RWPE2 (cell line): ENCODE data around the gene HHAT.

ENCODE experiments used
- ATAC-seq: fragments of 200-7000 bp; cut with Tn5 transposase; 3 replicates; pipeline ENCODE4 v1.9.1; 2021; ENCODE audit warnings: low read depth
- DNase-seq: peaks from one replicate; pipeline ENCODE4 v3.0.0-alpha.2; 2020; ENCODE audit warnings: low spot score
- H3K27ac ChIP-seq: fragments of 450-650 bp; 2 replicates; pipeline ENCODE4 v1.5.1; 2017; ENCODE audit warnings: mild to moderate bottlenecking; ENCODE audit not compliant: poor library complexity, severe bottlenecking
- H3K27me3 ChIP-seq: fragments of 250-450 bp; sonication (Bioruptor Pico); 2 replicates; pipeline ENCODE4 v1.5.1; 2021; ENCODE audit warnings: mild to moderate bottlenecking, moderate library complexity; ENCODE audit not compliant: insufficient read depth, poor library complexity, severe bottlenecking
- H3K36me3 ChIP-seq: fragments of 250-450 bp; sonication (Bioruptor Pico); 2 replicates; pipeline ENCODE4 v1.5.1; 2020; ENCODE audit warnings: low read depth, mild to moderate bottlenecking, moderate library complexity
- H3K4me1 ChIP-seq: fragments of 250-450 bp; sonication (Bioruptor Pico); 2 replicates; pipeline ENCODE4 v1.5.1; 2021; ENCODE audit warnings: mild to moderate bottlenecking, moderate library complexity; ENCODE audit not compliant: insufficient read depth, poor library complexity, severe bottlenecking
- H3K4me3 ChIP-seq: fragments of 250-450 bp; sonication (Bioruptor Pico); 2 replicates; pipeline ENCODE4 v1.5.1; 2021; ENCODE audit warnings: mild to moderate bottlenecking, moderate library complexity; ENCODE audit not compliant: severe bottlenecking
- H3K9me3 ChIP-seq: fragments of 250-450 bp; sonication (Bioruptor Pico); 2 replicates; pipeline ENCODE4 v1.5.1; 2021; ENCODE audit warnings: mild to moderate bottlenecking, moderate library complexity; ENCODE audit not compliant: severe bottlenecking
- TF ChIP-seq, protein P1 (sequence below): fragments of 450-650 bp; IDR thresholded peaks from one replicate; pipeline ENCODE4 v1.5.1; 2017; ENCODE audit warnings: mild to moderate bottlenecking, moderate library complexity; ENCODE audit not compliant: poor library complexity, severe bottlenecking

HHAT gene

DNA sequence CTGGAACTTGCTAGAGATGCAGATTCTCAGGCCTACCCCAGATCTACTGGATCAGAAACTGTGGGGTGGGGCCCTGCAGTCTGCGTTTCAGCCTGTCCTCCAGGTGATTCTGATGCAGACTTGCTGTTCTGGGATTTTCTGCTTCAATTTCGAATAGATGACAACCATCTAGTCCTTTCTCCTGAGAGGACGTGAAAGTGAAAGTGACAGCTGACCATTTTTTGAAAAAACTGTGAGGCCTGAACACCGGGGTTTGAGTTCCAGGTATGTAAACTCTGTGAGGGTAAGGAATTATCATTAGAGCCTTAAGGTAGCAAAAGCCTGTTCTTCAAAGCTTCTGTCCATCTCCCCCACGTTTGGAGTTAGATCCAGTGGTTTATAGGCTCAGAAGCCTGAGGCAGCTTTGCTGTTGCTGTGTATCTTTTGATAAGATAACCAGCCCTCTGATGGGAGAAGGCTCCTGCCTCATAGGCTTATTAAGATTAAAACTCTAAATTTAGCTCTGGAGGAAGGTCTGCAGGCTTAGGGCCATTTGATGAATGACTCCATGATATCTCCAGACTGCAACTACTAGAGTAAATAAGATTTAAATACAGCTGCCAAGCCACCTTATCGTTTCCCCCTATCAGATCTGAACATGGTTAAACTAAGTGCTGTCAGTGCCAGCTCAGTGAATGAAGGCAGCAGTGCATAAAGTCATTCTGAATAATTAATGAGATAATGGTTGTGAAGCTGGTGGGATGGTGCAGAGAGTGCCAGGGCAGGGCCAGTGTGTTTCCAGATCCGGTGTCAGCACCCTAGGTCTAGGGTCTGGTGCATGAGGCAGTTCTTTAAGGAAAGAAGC lies 335.2 kb downstream of the HHAT start:
- no peaks in the 10 kb centered on the region for H3K27me3 ChIP-seq
- no peak for ATAC-seq
- TF ChIP-seq, protein P1, sequence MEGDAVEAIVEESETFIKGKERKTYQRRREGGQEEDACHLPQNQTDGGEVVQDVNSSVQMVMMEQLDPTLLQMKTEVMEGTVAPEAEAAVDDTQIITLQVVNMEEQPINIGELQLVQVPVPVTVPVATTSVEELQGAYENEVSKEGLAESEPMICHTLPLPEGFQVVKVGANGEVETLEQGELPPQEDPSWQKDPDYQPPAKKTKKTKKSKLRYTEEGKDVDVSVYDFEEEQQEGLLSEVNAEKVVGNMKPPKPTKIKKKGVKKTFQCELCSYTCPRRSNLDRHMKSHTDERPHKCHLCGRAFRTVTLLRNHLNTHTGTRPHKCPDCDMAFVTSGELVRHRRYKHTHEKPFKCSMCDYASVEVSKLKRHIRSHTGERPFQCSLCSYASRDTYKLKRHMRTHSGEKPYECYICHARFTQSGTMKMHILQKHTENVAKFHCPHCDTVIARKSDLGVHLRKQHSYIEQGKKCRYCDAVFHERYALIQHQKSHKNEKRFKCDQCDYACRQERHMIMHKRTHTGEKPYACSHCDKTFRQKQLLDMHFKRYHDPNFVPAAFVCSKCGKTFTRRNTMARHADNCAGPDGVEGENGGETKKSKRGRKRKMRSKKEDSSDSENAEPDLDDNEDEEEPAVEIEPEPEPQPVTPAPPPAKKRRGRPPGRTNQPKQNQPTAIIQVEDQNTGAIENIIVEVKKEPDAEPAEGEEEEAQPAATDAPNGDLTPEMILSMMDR = no peak
- H3K36me3 ChIP-seq = no peaks in the 10 kb centered on the region
- no peak for DNase-seq
- no peak overlapping the region for H3K4me3 ChIP-seq
- no peaks in the 10 kb centered on the region for H3K4me1 ChIP-seq
- no peak overlapping the region for H3K27ac ChIP-seq
- no peaks in the 10 kb centered on the region for H3K9me3 ChIP-seq

DNA sequence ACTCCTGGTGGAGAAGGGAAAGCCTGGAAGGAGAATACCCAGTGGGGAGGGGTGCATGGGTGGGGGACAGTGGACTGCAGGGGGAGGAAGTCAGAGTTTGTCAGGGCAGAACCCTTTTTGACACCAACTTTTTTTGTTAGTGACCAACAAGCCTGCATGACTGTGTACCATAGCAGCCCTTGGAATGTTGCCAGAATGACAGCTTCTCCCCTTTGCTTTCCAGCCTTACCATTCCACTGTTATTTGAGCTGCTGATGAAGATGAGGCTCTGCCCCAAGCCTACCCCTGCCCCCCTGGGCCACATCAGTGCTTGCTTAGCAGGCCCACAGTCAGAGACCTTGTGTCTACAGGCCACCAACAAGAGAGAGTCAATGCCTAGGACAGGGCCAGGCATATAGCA lies 341.2 kb downstream of the HHAT start:
- Histone ChIP-seq H3K36me3 (no peaks in the 10 kb centered on the region), H3K27ac (no peak overlapping the region), H3K9me3 (no peaks in the 10 kb centered on the region), H3K4me3 (no peak overlapping the region), H3K27me3 (no peaks in the 10 kb centered on the region), H3K4me1 (no peaks in the 10 kb centered on the region)
- DNase-seq = no peak
- ATAC-seq = no peak
- TF ChIP-seq, protein P1 = no peak

GRCh38 chr1:210674151-210674550 lies 345.4 kb downstream of the HHAT start:
- Histone ChIP-seq H3K27ac (no peak overlapping the region), H3K27me3 (no peaks in the 10 kb centered on the region), H3K36me3 (no peaks in the 10 kb centered on the region), H3K9me3 (no peaks in the 10 kb centered on the region), H3K4me1 (no peaks in the 10 kb centered on the region), H3K4me3 (no peak overlapping the region)
- DNase-seq (no peak), ATAC-seq (no peak)
- TF ChIP-seq, protein P1 = no peak

DNA sequence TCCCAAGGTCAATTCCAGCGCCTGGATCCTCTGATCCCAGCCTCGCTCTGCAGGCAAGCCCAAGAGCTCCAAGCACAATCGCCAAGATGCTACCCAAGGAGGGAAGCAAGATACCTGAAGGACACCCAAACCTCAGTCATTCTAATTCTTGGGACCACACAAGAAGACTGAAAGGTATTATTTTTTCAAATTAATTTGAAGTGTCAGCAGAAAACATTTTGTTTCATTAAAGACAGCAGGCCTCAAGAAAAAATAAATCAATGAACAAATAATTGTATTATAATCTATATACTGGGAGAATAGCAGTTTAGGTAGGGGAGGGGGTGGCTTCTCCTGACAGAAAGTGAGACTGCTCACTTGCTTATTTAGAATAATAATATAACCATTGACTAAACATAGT lies 347.8 kb downstream of the HHAT start:
- no peak overlapping the region for H3K27ac ChIP-seq
- no peak overlapping the region for H3K4me3 ChIP-seq
- DNase-seq (no peak), ATAC-seq (no peak)
- H3K36me3 ChIP-seq = no peaks in the 10 kb centered on the region
- TF ChIP-seq, protein P1 = no peak
- H3K9me3 ChIP-seq = no peaks in the 10 kb centered on the region
- H3K27me3 ChIP-seq = no peaks in the 10 kb centered on the region
- H3K4me1 ChIP-seq = no peaks in the 10 kb centered on the region

DNA sequence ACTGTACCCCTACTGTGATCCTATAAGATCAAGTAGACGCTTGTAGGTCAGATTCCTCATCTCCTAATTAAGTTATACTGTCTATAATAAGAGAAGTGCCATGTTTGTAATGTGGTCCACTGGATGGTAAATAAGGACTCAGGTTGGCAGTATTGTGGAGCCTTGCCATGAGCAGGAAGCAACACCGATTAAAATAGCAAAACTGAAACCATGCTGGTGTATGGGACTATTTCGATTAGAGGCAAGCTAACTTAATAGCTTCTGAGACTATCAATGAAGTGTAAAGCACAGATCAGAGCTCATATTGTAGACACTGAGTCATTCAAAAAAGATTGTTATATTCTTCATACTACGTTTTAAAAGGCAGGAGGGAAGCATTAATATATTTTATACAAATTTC lies 348.8 kb downstream of the HHAT start:
- Histone ChIP-seq H3K27me3 (no peaks in the 10 kb centered on the region), H3K36me3 (no peaks in the 10 kb centered on the region), H3K4me1 (no peaks in the 10 kb centered on the region), H3K27ac (no peak overlapping the region), H3K4me3 (no peak overlapping the region), H3K9me3 (no peaks in the 10 kb centered on the region)
- no peak for DNase-seq
- TF ChIP-seq, protein P1 = no peak
- no peak for ATAC-seq
